NCI-H345 treated with DMSO at 0.1 percent for 48 hours (cell line): ENCODE measurements around the gene RPH3AL.

Source experiments
- DNase-seq: peaks from one replicate; lab custom pipeline; 2025; ENCODE audit not compliant: unreplicated experiment; lab: John Stamatoyannopoulos, UW

RPH3AL gene

DNA sequence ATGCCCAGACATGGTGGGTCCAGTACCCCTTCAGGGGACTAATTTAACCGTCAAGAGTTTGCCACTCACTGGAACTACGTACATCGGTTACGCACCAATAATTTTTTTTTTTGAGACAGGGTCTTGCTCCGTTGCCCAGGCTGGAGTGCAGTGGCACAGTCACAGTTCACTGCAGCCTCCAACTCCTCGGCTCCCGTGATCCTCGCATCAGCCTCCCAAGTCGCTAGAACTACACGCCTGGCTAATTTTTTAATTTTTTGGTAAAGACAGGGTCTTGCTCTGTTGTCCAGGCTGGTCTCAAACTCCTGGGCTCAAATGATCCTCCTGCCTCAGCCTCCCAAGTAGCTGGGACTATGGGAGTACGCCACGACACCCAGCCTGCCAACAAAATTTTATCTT, 15.6 kb downstream of the RPH3AL start:
- no peak for DNase-seq

- DNase-seq: no peak
These were observed 16.2 kb downstream of the RPH3AL start for GRCh38 chr17:336110-337021.

- DNase-seq: no peak
These were observed 16.9 kb downstream of the RPH3AL start for GRCh38 chr17:335691-336090.

DNA sequence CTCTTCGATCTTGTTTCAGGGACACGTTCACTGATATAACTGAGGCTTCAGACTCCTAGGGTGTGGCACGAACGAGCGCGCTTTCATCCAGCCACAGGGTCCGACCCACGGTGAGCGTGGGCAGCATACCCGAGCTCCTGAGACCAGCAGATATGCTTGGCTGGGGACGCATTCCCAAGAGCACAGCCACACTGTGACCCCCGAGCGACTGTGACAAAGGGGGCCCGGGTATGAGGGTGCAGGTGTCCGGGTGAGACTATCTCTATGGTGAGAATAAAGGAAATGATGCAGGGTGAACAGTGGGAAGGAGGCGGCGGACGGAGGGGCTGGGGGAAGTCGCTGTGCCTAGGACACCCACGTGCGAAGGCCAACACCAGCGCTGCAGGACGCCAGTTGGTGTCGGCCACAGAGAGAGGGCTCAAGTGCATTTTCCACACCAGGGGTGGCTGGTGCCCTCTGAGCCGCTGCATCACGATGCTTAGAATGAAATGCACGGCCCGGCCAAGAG, 17.6 kb downstream of the RPH3AL start:
- no peak for DNase-seq

DNA sequence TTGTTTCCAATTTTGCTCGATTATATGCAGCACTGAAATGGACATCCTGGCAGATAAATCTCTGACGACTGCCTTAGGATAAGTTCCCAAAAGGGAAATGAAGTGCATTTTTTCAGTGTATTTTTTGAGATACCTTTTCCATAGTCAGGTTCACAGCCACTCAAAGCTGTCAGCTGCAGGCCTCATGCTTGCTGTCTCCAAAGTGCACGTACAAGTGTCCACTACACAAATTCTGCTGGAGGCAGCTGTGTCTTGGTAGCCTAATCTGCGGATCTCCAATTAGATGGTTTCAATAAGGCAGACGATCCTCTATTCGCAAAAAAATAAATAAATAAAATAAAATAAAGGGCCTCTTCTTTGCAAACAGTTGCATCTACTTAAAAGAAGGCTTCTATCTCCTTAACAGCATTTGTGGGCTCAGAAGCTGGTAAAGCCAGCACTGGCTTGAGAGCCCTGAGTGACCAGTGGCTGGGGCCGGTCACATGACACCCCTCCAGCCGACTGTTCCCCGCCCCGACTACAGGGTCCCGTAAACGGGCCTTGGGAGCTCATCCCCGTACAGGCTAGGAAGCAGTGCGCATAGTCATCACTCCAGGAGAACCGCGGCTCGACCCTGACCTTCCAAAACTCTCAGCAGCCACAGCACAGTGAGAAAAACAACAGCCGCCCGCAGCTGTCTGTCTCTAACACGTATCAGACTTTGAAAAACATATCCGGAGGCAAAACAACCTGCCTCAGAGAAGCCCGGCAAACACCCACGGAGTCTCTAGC, 18.8 kb downstream of the RPH3AL start:
- no peak for DNase-seq

GRCh38 chr17:332558-333322, 19.9 kb downstream of the RPH3AL start:
- DNase-seq: no peak

DNA sequence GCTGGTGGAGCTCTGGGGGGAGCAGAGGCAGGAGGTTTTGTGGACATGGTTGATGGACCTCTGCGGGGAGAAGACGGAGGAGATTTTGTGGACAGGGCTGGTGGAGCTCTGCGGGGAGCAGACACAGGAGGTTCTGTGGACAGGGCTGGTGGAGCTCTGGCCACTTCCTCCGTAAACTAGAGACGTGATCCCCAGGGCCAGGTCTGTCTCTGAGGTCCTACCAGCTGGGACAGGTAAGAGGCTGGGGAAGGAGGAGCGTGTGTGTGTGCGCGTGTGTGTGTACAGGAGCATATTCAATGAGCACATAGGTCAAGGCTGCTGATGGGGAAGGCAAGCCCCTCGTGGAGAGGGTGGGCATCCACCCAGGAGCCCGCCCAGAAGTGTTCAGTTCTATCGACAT, 20.6 kb downstream of the RPH3AL start:
- DNase-seq: no peak

DNA sequence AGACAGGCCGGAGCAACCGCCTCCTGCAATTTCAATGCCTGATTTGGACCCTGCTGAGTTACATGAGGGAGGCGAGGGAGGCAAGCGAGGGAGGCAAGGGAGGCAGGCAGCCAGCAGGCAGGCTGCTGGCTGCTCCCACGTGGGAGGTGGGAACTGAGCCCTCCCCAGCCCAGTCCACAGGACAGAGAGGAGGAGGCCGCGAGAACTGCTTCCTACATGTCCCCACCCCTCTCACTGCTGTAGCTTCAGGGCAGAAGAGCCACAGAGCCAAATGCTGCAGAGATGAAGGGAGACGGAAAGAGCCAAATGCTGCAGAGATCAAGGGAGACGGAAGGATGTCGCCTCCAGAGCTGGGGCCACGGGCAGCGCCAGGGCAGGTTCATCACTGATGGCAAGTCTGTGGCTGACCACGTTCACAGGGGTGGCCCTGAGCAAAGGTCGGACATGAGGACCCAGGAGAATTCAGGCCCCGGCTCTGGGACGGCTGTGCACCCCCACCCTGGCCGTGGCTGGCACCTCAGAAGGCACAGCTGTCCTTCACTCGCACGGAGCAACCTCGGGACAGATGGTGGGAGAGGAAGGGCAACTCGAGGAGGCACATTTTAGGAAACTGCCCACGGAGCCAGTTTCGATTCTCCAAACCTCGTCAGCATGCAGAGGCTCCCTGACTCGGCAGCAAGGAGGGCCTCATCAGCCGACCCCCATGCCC, 21.5 kb downstream of the RPH3AL start:
- no peak for DNase-seq

DNA sequence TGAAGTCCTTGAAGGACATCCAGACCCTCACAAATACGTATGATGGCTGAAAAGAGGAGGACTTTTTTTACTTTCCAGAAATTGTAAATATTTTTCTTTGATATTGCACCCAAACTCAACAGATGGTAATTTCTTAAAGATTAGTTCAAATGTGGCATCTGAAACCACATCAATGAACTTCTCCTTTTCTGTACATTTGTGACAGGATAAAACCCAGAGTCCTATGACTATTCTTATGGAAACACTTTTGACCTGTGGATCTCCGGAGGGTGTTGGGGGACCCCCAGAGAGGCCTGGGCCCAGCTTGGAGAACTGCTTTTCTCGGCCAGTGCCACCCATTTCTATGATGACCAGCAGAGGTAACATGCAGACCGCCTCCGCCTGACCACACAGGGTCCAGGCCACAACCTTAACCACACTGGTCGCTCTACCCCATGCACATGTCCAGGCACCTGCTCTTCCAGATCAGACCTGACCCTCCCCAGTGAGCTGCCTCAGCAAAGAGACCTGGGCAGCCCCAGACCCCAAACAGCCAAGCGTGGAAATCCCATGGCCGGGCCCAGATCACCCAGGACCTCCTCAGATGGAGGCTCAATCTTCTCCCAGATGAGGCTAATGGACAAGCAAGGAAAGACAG, 22.7 kb downstream of the RPH3AL start:
- DNase-seq: no peak

- DNase-seq: no peak
These were observed 24.6 kb downstream of the RPH3AL start for GRCh38 chr17:327971-328370.

GRCh38 chr17:327296-327695, 25.3 kb downstream of the RPH3AL start:
- no peak for DNase-seq

DNA sequence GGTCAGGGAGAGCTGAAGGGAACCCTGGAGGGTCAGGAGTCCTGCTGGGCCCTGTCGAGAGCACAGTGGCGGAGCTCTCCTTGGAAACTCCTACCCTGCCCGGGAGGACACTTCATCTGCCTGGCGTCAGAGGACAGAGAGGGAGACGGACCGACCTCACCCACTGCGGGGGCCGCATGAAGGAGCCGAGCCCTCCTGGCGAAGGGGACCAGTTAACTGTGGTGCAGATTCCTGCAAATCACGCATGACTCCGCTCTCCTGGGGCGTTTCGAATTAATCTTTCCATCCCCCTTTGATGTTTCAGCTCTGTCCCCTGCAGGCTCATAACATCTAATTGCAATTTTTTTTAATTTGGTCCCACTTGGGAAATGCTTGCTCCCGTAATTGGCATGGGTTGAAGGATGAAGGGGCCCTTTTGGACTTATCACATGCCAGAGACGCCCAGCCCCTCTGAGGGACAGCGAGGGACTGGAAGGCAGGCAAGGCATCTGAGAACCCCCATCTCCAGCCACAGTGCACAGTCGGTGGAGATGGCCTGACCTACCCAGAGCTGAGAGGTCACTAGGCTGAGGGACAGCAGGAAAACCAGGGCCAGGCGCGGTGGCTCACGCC, 26.5 kb downstream of the RPH3AL start:
- DNase-seq: no peak

GRCh38 chr17:325270-326009, 27.2 kb downstream of the RPH3AL start:
- DNase-seq: no peak

GRCh38 chr17:323721-324571, 28.7 kb downstream of the RPH3AL start:
- no peak for DNase-seq

GRCh38 chr17:323181-323580, 29.4 kb downstream of the RPH3AL start:
- no peak for DNase-seq

DNA sequence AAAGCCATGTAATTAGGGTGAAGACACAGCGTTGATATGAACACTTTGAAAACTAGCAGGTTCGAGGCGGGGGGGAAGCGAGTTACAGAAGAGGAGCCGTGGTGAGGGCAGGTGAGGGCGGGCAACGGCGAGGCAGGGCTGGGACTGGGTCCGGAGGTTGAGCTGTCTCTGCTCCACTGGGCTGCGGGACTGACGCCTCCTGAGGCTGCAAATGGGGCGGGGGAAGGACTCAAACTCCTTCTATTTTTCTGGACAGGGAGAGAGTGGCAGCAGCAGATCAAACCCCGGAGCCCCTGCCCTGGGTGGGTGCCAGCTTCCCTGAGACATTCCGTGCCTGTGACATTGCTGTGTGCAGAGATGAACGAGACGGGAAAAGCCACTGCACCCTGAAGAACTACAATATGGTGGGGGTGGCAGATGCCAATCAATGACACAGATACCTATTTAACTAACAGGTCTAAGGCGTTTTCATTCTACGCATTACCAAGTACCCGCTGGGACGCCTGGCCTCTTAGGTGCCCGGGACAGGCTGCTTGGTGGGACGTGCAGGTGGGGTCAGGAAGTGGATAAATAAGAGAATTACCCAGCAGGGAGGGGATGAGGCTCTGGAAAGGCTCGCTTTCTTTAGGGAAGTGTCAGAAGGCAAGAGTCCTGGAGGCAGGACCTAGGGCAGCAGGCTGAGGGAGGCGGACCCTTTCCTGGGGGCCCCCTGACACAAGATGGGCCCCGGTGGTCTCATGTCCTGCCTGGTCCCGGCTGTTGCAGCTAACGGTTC, 30.4 kb downstream of the RPH3AL start:
- DNase-seq: no peak

DNA sequence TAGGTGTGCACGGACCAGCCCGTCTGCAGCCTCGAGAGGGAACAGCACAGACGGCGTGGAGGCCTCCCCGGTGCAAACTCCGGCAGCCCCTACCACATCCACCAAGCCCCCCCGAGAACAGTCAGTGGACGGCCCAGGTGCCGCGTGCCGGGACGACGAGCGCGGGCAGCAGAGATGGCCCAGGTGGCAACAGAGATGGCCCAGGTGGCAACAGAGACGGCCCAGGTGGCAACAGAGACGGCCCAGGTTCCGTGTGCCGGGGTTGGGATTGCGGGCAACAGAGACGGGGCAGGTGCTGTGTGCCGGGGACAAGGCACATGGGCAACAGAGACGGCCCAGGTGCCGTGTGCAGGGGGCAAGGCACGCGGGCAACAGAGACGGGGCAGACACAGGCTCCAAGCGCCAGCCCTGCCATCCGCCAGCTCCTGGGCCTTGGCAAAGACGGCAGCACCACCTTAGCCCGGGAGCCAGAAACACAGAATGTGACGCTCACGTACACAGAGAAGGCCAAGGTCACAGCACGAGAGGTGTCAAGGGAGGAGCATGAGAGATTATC, 31.1 kb downstream of the RPH3AL start:
- no peak for DNase-seq
